GM23338 (cell line): ENCODE results near the gene CLEC14A. TPM values are rescaled to one million over a fixed set of nuclear protein-coding genes. Genes with fewer than 3 reads are reported as not detected.
A peak's percentile ranks its signal among the peaks of the same experiment; 100 is the strongest.

Experiments
- ATAC-seq: fragments of 200-7000 bp; cut with Tn5 transposase; 3 replicates; pipeline ENCODE4 v1.9.1; 2020
- DNase-seq: peaks from one replicate; pipeline ENCODE4 v3.0.0-alpha.2; 2015; ENCODE audit warnings: low spot score
- H2AFZ ChIP-seq: fragments of 200-600 bp; sonication (generic); 2 replicates; pipeline ENCODE4 v1.8.0; 2016; ENCODE audit warnings: antibody characterized with exemption, mild to moderate bottlenecking, moderate library complexity
- H3F3A ChIP-seq: fragments of 200-600 bp; sonication (generic); replicated peaks from 2 replicates; pipeline ENCODE4 v1.8.0; 2017; ENCODE audit warnings: antibody characterized with exemption, mixed run types, low read depth
- H3K27ac ChIP-seq: fragments of 200-600 bp; sonication (generic); 2 replicates; pipeline ENCODE4 v1.6.1; 2016; ENCODE audit warnings: low read depth
- H3K27me3 ChIP-seq: fragments of 200-600 bp; sonication (generic); 2 replicates; pipeline ENCODE4 v1.8.0; 2016; ENCODE audit warnings: mild to moderate bottlenecking, mixed run types, moderate library complexity; ENCODE audit not compliant: insufficient read depth
- H3K36me3 ChIP-seq: fragments of 200-600 bp; sonication (generic); 2 replicates; pipeline ENCODE4 v1.8.0; 2016; ENCODE audit warnings: mild to moderate bottlenecking; ENCODE audit not compliant: insufficient read depth
- H3K4me1 ChIP-seq: fragments of 200-600 bp; sonication (generic); 2 replicates; pipeline ENCODE4 v1.8.0; 2016; ENCODE audit warnings: mild to moderate bottlenecking, moderate library complexity; ENCODE audit not compliant: insufficient read depth
- H3K4me2 ChIP-seq: fragments of 200-600 bp; sonication (generic); 2 replicates; pipeline ENCODE4 v1.7.1; 2017; ENCODE audit warnings: mixed run types
- H3K4me3 ChIP-seq: fragments of 200-600 bp; sonication (generic); 2 replicates; pipeline ENCODE4 v1.6.1; 2016; ENCODE audit warnings: mixed run types
- H3K79me2 ChIP-seq: fragments of 200-600 bp; sonication (generic); replicated peaks from 2 replicates; pipeline ENCODE4 v1.8.0; 2017; ENCODE audit warnings: mild to moderate bottlenecking; ENCODE audit not compliant: insufficient read depth
- H3K9me2 ChIP-seq: fragments of 200-600 bp; sonication (generic); 2 replicates; pipeline ENCODE4 v1.8.0; 2017; ENCODE audit not compliant: insufficient read depth
- H4K20me1 ChIP-seq: fragments of 200-600 bp; sonication (generic); replicated peaks from 2 replicates; pipeline ENCODE4 v1.8.0; 2017; ENCODE audit warnings: mild to moderate bottlenecking; ENCODE audit not compliant: insufficient read depth
- H3K27ac Mint-ChIP-seq: 2 replicates; pipeline ENCODE4 v1.8.0; 2020; ENCODE audit warnings: inconsistent platforms, mild to moderate bottlenecking, moderate library complexity, mixed read lengths
- H3K27me3 Mint-ChIP-seq: 3 replicates; pipeline ENCODE4 v1.8.0; 2022; ENCODE audit warnings: low read depth, mild to moderate bottlenecking, moderate library complexity, mixed read lengths, inconsistent platforms; ENCODE audit not compliant: insufficient read depth, poor library complexity
- H3K36me3 Mint-ChIP-seq: 3 replicates; pipeline ENCODE4 v1.8.0; 2021; ENCODE audit warnings: low read depth, mild to moderate bottlenecking, inconsistent platforms, moderate library complexity, mixed read lengths
- H3K4me1 Mint-ChIP-seq: 3 replicates; pipeline ENCODE4 v1.8.0; 2020; ENCODE audit warnings: mild to moderate bottlenecking, inconsistent platforms, mixed read lengths
- H3K4me3 Mint-ChIP-seq: 3 replicates; pipeline ENCODE4 v1.8.0; 2021; ENCODE audit warnings: moderate library complexity, mild to moderate bottlenecking, inconsistent platforms, mixed read lengths
- H3K9me3 Mint-ChIP-seq: 3 replicates; pipeline ENCODE4 v1.8.0; 2020; ENCODE audit warnings: moderate library complexity, mild to moderate bottlenecking, inconsistent platforms, mixed read lengths
- CTCF ChIP-seq, 2 experiments: fragments of 200-600 bp in 1 of 2; sonication (generic) in 1 of 2; conservative IDR thresholded peaks; 2 replicates each; pipeline versions ENCODE4 v1.5.1 to v1.6.1; 2016 to 2017; ENCODE audit warnings: antibody characterized with exemption in 2 of 2, low read depth in 2 of 2, mild to moderate bottlenecking in 2 of 2, moderate library complexity in 1 of 2
- ZNF462 ChIP-seq: fragments of 250-450 bp; sonication (Bioruptor Pico); IDR thresholded peaks from 2 replicates; pipeline ENCODE4 v1.5.0; 2020; ENCODE audit warnings: mild to moderate bottlenecking, moderate library complexity
- polyA plus RNA-seq: library from polyadenylated mRNA; unstranded; fragments of >200 nt; fragmentation: Nextera tagmentation; extraction: Ambion mirVana; gene quantifications from 2 replicates; pipeline ENCODE4 v1.2.1, GENCODE V29; 2016
- total RNA-seq: library from RNA; depleted of rRNA; stranded (reverse); fragments of >200 nt; shearing (Covaris generic); gene quantifications from 2 replicates; pipeline ENCODE4 v1.2.3, GENCODE V29; 2014

The CLEC14A gene
- total and polyA plus RNA-seq, 2 experiments from 2014 or later: not detected

- Histone ChIP-seq H3K9me2 (no peaks in the 10 kb centered on the region), H2AFZ (peak overlapping the region; percentile 65), H3K4me3 (peak overlapping the region; percentile 51), H3K4me2 (peak overlapping the region; percentile 79), H3K27ac (no peak overlapping the region), H3K79me2 (no peaks in the 10 kb centered on the region), H3F3A (peaks cover 13% of the 10 kb centered on the region), H3K4me1 (peaks cover 35% of the 10 kb centered on the region), H4K20me1 (no peaks in the 10 kb centered on the region; the same call in 1 of the 2 replicates), H3K27me3 (peaks cover 97% of the 10 kb centered on the region), H3K36me3 (no peaks in the 10 kb centered on the region)
- Mint-ChIP-seq H3K4me1 (peaks cover 37% of the 10 kb centered on the region), H3K4me3 (peak overlapping the region; percentile 70), H3K36me3 (peaks cover 3% of the 10 kb centered on the region; the same call in 1 of the 3 replicates), H3K9me3 (peaks cover 23% of the 10 kb centered on the region), H3K27me3 (peaks cover 88% of the 10 kb centered on the region), H3K27ac (no peak overlapping the region)
- ATAC-seq (peak; percentile 43), DNase-seq (peak; percentile 70)
- TF ChIP-seq CTCF (conservative IDR thresholded peaks at IDR 0.05; ENCODE audit: low read depth in 2 of 2) (peak in 1 of 2 experiments; percentile 41; a peak in 2 of 4 replicates), ZNF462 (CRISPR knock-in tag) (no peak)
Observed at GRCh38 chr14:38208618-38209562, 47.0 kb downstream of the CLEC14A start.
